Sigmoid colon (tissue), 4 donors: Measurements from ENCODE around the gene PIWIL4.

Experiments
- EP300 ChIP-seq, 4 donors: sonication (generic); formaldehyde crosslinking; IDR thresholded peaks; one replicate each; pipeline ENCODE4 v1.6.1; 2017; ENCODE audit warnings: antibody characterized with exemption in 4 of 4
- POLR2A ChIP-seq, 2 donors: fragments of 450-650 bp; IDR thresholded peaks; one replicate each; pipeline ENCODE4 v1.6.1; 2016; ENCODE audit warnings: antibody characterized with exemption in 2 of 2, mild to moderate bottlenecking in 2 of 2, moderate library complexity in 2 of 2
- POLR2AphosphoS5 ChIP-seq, 4 donors: sonication (generic); formaldehyde crosslinking; IDR thresholded peaks; one replicate each; pipeline ENCODE4 v1.6.1; 2017; ENCODE audit warnings: antibody characterized with exemption in 4 of 4

DNA sequence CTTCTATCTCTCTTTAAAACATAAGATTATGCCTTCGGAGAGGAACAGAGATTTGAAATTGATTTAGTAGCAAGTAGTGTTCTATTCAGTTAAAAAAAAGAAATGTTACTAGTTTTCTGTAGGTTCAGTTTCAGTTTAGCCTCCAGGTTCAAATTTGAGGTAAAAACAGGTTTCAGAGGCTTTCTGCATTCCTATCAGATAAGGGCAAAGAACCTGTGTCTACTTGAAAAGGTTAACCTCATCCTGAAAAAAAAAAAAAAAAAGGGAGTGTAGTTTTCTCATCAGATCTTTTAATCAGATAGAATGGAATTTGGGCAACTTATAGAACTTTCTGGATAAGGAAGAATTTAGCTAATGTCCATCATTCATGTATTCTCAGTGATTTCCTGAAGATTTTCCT lies 42.8 kb upstream of the PIWIL4 start:
- TF ChIP-seq POLR2AphosphoS5 (IDR thresholded peaks at IDR 0.05) (no peak), POLR2A (IDR thresholded peaks at IDR 0.05) (no peak), EP300 (IDR thresholded peaks at IDR 0.05) (no peak)
